Effector memory CD8-positive, alpha-beta T cell (primary cell): ENCODE measurements around the gene PPM1G.

Experiments used
- ATAC-seq: fragments of 150-1000 bp; cut with Tn5 transposase; replicated peaks from 2 replicates; pipeline ENCODE4 v1.10.0; 2021; ENCODE audit warnings: mild to moderate bottlenecking, moderate library complexity
- DNase-seq, 3 experiments: peaks; one replicate each; pipeline ENCODE4 v3.0.0; 2021
- H3K27ac Mint-ChIP-seq, 2 donors: one replicate each; pipeline ENCODE4 v1.8.0; 2022; ENCODE audit warnings: mild to moderate bottlenecking in 2 of 2, mixed read lengths in 2 of 2, moderate library complexity in 2 of 2
- H3K27me3 Mint-ChIP-seq, 2 donors: one replicate each; pipeline ENCODE4 v1.8.0; 2022; ENCODE audit warnings: mixed read lengths in 2 of 2
- H3K36me3 Mint-ChIP-seq: one replicate; pipeline ENCODE4 v1.8.0; 2022; ENCODE audit warnings: mild to moderate bottlenecking, moderate library complexity, mixed read lengths; ENCODE audit not compliant: insufficient read depth
- H3K4me1 Mint-ChIP-seq, 2 donors: one replicate each; pipeline ENCODE4 v1.8.0; 2022; ENCODE audit warnings: low read depth in 2 of 2, mixed read lengths in 2 of 2
- H3K4me3 Mint-ChIP-seq, 2 donors: one replicate each; pipeline ENCODE4 v1.8.0; 2022; ENCODE audit warnings: mild to moderate bottlenecking in 2 of 2, mixed read lengths in 2 of 2, moderate library complexity in 2 of 2
- H3K9me3 Mint-ChIP-seq, 2 donors: one replicate each; pipeline ENCODE4 v1.8.0; 2022; ENCODE audit warnings: mixed read lengths in 2 of 2
- total RNA-seq, 9 experiments: gene quantifications; one replicate each; lab custom pipeline; 2026; lab: John Stamatoyannopoulos, UW

Gene PPM1G
- 65.2 to 268 (median 124) reads per million in 9 experiments for total RNA-seq

GRCh38 chr2:27409321-27410073 lies at the start of gene PPM1G:
Gene PPM1G (minus strand): TSS chr2:27409591. CDS start chr2:27409422, 169 bp downstream.
- ATAC-seq (peak; percentile 96), DNase-seq (peak; percentile 96)
- peaks cover 14% of the 10 kb centered on the region for H3K36me3 Mint-ChIP-seq
- H3K4me3 Mint-ChIP-seq = peak within 1 kb of the TSS; percentile 81 to 89
- peaks cover 22 to 34% of the 10 kb centered on the region in 2 donors for H3K4me1 Mint-ChIP-seq
- peak within 1 kb of the TSS; percentile 91 to 93 for H3K27ac Mint-ChIP-seq
- no peaks in the 10 kb centered on the region for H3K9me3 Mint-ChIP-seq
- peaks cover 12 to 18% of the 10 kb centered on the region in 2 donors for H3K27me3 Mint-ChIP-seq

GRCh38 chr2:27453968-27454367 lies 44.6 kb upstream of the PPM1G start:
- Mint-ChIP-seq H3K27me3 (no peaks in the 10 kb centered on the region), H3K4me1 (no peaks in the 10 kb centered on the region), H3K4me3 (no peak overlapping the region), H3K36me3 (no peaks in the 10 kb centered on the region), H3K9me3 (no peaks in the 10 kb centered on the region), H3K27ac (peak overlapping the region in 1 of 2 donors; percentile 71)
- no peak for DNase-seq
- no peak for ATAC-seq

- no peaks in the 10 kb centered on the region for H3K36me3 Mint-ChIP-seq
- no peaks in the 10 kb centered on the region for H3K27me3 Mint-ChIP-seq
- H3K4me1 Mint-ChIP-seq = no peaks in the 10 kb centered on the region
- no peaks in the 10 kb centered on the region for H3K9me3 Mint-ChIP-seq
- no peak overlapping the region for H3K27ac Mint-ChIP-seq
- DNase-seq (no peak), ATAC-seq (no peak)
- H3K4me3 Mint-ChIP-seq = no peak overlapping the region
These were observed 41.7 kb upstream of the PPM1G start for GRCh38 chr2:27451095-27451494.

- ATAC-seq = no peak
- Mint-ChIP-seq H3K4me1 (peaks cover 0 to 3% of the 10 kb centered on the region in 2 donors), H3K4me3 (no peak overlapping the region), H3K27ac (peak overlapping the region; percentile 28 to 33), H3K9me3 (no peaks in the 10 kb centered on the region), H3K36me3 (peaks cover 9% of the 10 kb centered on the region), H3K27me3 (no peaks in the 10 kb centered on the region)
- no peak for DNase-seq
These were observed 39.0 kb upstream of the PPM1G start for GRCh38 chr2:27448381-27448780.

GRCh38 chr2:27446057-27446456 lies 36.7 kb upstream of the PPM1G start:
- peaks cover 0 to 10% of the 10 kb centered on the region in 2 donors for H3K4me1 Mint-ChIP-seq
- H3K27ac Mint-ChIP-seq = peak overlapping the region in 1 of 2 donors; percentile 57
- H3K36me3 Mint-ChIP-seq = peaks cover 32% of the 10 kb centered on the region
- H3K4me3 Mint-ChIP-seq = no peak overlapping the region
- ATAC-seq (no peak), DNase-seq (no peak)
- no peaks in the 10 kb centered on the region for H3K27me3 Mint-ChIP-seq
- no peaks in the 10 kb centered on the region for H3K9me3 Mint-ChIP-seq

- ATAC-seq = no peak
These were observed 36.2 kb upstream of the PPM1G start for GRCh38 chr2:27445615-27446014.

GRCh38 chr2:27445155-27445554 lies 35.8 kb upstream of the PPM1G start:
- DNase-seq (no peak), ATAC-seq (no peak)
- peak overlapping the region in 1 of 2 donors; percentile 57 for H3K27ac Mint-ChIP-seq
- no peaks in the 10 kb centered on the region for H3K9me3 Mint-ChIP-seq
- peaks cover 0 to 10% of the 10 kb centered on the region in 2 donors for H3K4me1 Mint-ChIP-seq
- no peaks in the 10 kb centered on the region for H3K27me3 Mint-ChIP-seq
- H3K36me3 Mint-ChIP-seq = peaks cover 41% of the 10 kb centered on the region
- no peak overlapping the region for H3K4me3 Mint-ChIP-seq

More at GRCh38 chr2:27445615-27446014, 36.2 kb upstream of the PPM1G start:
- Mint-ChIP-seq H3K27ac (peak overlapping the region in 1 of 2 donors; percentile 57), H3K36me3 (peaks cover 36% of the 10 kb centered on the region), H3K27me3 (no peaks in the 10 kb centered on the region), H3K4me1 (peaks cover 0 to 10% of the 10 kb centered on the region in 2 donors), H3K4me3 (no peak overlapping the region), H3K9me3 (no peaks in the 10 kb centered on the region)
- DNase-seq = no peak

GRCh38 chr2:27442920-27443282 lies 33.5 kb upstream of the PPM1G start:
- DNase-seq (no peak), ATAC-seq (peak; percentile 3)
- Mint-ChIP-seq H3K4me3 (peak overlapping the region; percentile 7 to 15), H3K9me3 (no peaks in the 10 kb centered on the region), H3K36me3 (peaks cover 63% of the 10 kb centered on the region), H3K4me1 (peaks cover 4 to 10% of the 10 kb centered on the region in 2 donors), H3K27ac (peak overlapping the region in 1 of 2 donors; percentile 62), H3K27me3 (no peaks in the 10 kb centered on the region)

GRCh38 chr2:27441958-27442919 lies 32.8 kb upstream of the PPM1G start, which contains the start of gene KRTCAP3:
Gene KRTCAP3 (plus strand): TSS chr2:27442381. CDS start chr2:27442413, 32 bp downstream.
- no peaks in the 10 kb centered on the region for H3K27me3 Mint-ChIP-seq
- peak within 1 kb of the TSS; percentile 13 to 62 for H3K27ac Mint-ChIP-seq
- H3K36me3 Mint-ChIP-seq = peaks cover 70% of the 10 kb centered on the region
- peaks cover 4 to 10% of the 10 kb centered on the region in 2 donors for H3K4me1 Mint-ChIP-seq
- DNase-seq (peak in 2 of 3 experiments; percentile 38 to 44), ATAC-seq (peak; percentile 87)
- H3K9me3 Mint-ChIP-seq = no peaks in the 10 kb centered on the region
- peak within 1 kb of the TSS; percentile 15 to 19 for H3K4me3 Mint-ChIP-seq

- peak overlapping the region in 1 of 2 donors; percentile 19 for H3K4me3 Mint-ChIP-seq
- ATAC-seq = no peak
- peaks cover 78% of the 10 kb centered on the region for H3K36me3 Mint-ChIP-seq
These were observed 32.0 kb upstream of the PPM1G start for GRCh38 chr2:27441226-27441926.

GRCh38 chr2:27435628-27436027 lies 26.2 kb upstream of the PPM1G start:
- no peak for ATAC-seq
- Mint-ChIP-seq H3K4me1 (peaks cover 12 to 22% of the 10 kb centered on the region in 2 donors), H3K9me3 (no peaks in the 10 kb centered on the region), H3K27ac (peak overlapping the region in 1 of 2 donors; percentile 79), H3K4me3 (no peak overlapping the region), H3K27me3 (no peaks in the 10 kb centered on the region), H3K36me3 (peaks cover 90% of the 10 kb centered on the region)
- no peak for DNase-seq

More at GRCh38 chr2:27441226-27441926, 32.0 kb upstream of the PPM1G start:
- H3K4me1 Mint-ChIP-seq = peaks cover 4 to 10% of the 10 kb centered on the region in 2 donors
- DNase-seq = no peak
- H3K27ac Mint-ChIP-seq = peak overlapping the region; percentile 13 to 62
- no peaks in the 10 kb centered on the region for H3K27me3 Mint-ChIP-seq
- H3K9me3 Mint-ChIP-seq = no peaks in the 10 kb centered on the region

- Mint-ChIP-seq H3K27ac (peak overlapping the region; percentile 88 to 94), H3K27me3 (no peaks in the 10 kb centered on the region), H3K36me3 (peaks cover 60% of the 10 kb centered on the region), H3K9me3 (no peaks in the 10 kb centered on the region), H3K4me3 (peak overlapping the region; percentile 93 to 95), H3K4me1 (peaks cover 33 to 40% of the 10 kb centered on the region in 2 donors)
- DNase-seq = peak in 1 of 3 experiments; percentile 19
- peak; percentile 11 for ATAC-seq
These were observed 22.0 kb upstream of the PPM1G start for GRCh38 chr2:27431395-27431794.
